Vagina (tissue), 2 donors: ENCODE data around the gene PTPRA.

Experiments used
- POLR2A ChIP-seq, 2 donors: fragments of 450-650 bp; IDR thresholded peaks; one replicate each; pipeline ENCODE4 v1.6.1; 2017; ENCODE audit warnings: antibody characterized with exemption in 2 of 2, mild to moderate bottlenecking in 2 of 2, moderate library complexity in 2 of 2
- POLR2AphosphoS5 ChIP-seq, 2 donors: sonication (generic); formaldehyde crosslinking; IDR thresholded peaks; one replicate each; pipeline ENCODE4 v1.9.0; 2017; ENCODE audit warnings: antibody characterized with exemption in 2 of 2, mild to moderate bottlenecking in 2 of 2, low read depth in 1 of 2; ENCODE audit not compliant: insufficient read depth in 1 of 2

DNA sequence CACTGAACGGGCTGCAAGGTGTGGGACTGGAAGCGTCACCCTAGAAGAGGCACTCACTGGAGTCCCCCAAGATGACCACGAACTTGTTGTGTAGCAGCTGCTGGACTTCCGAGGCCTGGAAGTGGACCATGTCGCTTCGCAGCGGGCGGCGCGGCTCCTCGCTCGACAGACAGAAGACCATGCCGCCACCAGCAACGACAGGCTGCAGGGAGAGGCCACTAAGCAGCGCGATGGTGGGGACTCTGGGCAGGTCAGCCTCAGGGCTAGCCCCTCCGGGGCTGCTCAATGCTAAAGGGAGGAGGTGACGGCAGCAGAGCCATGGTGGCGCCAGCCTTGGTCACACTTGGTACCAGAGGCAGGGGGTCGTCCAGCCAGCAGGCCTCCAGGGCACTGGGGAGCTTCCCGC is 33.5 kb upstream of the PTPRA start:
- no peak for TF ChIP-seq POLR2AphosphoS5 (IDR thresholded peaks at IDR 0.05; ENCODE audit: insufficient read depth in 1 of 2, low read depth in 1 of 2)
- no peak for TF ChIP-seq POLR2A (IDR thresholded peaks at IDR 0.05)
